Spleen (tissue), 7 donors: ENCODE data around the gene ADAMTS18.

Source experiments
- POLR2A ChIP-seq, 3 donors: fragments of 450-650 bp; IDR thresholded peaks; one replicate each; pipeline ENCODE4 v1.5.1; 2017; ENCODE audit warnings: antibody characterized with exemption in 3 of 3, mild to moderate bottlenecking in 1 of 3
- POLR2AphosphoS5 ChIP-seq, 3 donors: sonication (generic); formaldehyde crosslinking; IDR thresholded peaks; one replicate each; pipeline ENCODE4 v1.5.1; 2017; ENCODE audit warnings: antibody characterized with exemption in 3 of 3
- TF ChIP-seq, protein P1 (sequence below), 11 experiments: fragments of 200-600 bp in 7 of 11; fragments of 450-650 bp in 4 of 11; sonication (generic) in 4 of 11; IDR thresholded peaks in 8 of 11; conservative IDR thresholded peaks in 3 of 11; 1 replicate in 7 of 11; 2 replicates in 4 of 11; pipeline versions ENCODE4 v1.4.0 to v1.8.0; 2016 to 2021; ENCODE audit warnings: antibody characterized with exemption in 11 of 11, inconsistent platforms in 4 of 11, mild to moderate bottlenecking in 1 of 11
- donor health status: DM: no; HTN: no; CAD: no; lungs with moderate emphysema.
- donor health status: DM: no; HTN: no; CAD: no.
- donor health status: DM: no; HTN: no; CAD: no.

DNA sequence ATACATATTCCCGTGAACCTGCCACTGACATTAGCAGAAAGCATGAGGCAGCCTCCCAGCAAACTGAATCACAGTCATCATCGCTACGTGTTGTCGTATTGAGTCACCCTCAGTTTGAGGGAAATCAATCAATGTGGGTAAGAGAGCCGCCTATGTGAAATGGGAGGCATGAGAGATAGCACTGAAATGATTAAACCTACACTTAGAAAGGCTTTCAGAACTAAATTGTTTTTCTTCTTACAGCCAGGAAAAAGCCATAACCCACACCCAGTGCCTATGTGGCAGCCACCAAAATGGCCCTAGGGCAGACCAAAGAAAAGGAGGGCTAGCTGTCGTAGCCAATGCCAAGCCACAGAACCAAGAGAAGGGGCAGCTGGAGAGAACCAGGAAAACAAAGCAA lies 90.5 kb downstream of the ADAMTS18 start:
- TF ChIP-seq POLR2A (IDR thresholded peaks at IDR 0.05) (no peak), POLR2AphosphoS5 (IDR thresholded peaks at IDR 0.05) (no peak)
- TF ChIP-seq, protein P1, sequence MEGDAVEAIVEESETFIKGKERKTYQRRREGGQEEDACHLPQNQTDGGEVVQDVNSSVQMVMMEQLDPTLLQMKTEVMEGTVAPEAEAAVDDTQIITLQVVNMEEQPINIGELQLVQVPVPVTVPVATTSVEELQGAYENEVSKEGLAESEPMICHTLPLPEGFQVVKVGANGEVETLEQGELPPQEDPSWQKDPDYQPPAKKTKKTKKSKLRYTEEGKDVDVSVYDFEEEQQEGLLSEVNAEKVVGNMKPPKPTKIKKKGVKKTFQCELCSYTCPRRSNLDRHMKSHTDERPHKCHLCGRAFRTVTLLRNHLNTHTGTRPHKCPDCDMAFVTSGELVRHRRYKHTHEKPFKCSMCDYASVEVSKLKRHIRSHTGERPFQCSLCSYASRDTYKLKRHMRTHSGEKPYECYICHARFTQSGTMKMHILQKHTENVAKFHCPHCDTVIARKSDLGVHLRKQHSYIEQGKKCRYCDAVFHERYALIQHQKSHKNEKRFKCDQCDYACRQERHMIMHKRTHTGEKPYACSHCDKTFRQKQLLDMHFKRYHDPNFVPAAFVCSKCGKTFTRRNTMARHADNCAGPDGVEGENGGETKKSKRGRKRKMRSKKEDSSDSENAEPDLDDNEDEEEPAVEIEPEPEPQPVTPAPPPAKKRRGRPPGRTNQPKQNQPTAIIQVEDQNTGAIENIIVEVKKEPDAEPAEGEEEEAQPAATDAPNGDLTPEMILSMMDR (IDR thresholded peaks at IDR 0.05 in 8 of 11, conservative IDR thresholded peaks at IDR 0.05 in 3 of 11) = no peak
